Measurements from ENCODE around the gene CCR7.

GRCh38 chr17:40511667-40512220, 53.5 kb downstream of the CCR7 start:
- TF ChIP-seq PAX8 (CRISPR knock-in tag; IDR thresholded peaks at IDR 0.05; ENCODE audit: borderline replicate concordance) (no peak), SP2 (CRISPR knock-in tag; IDR thresholded peaks at IDR 0.05) (no peak), KAT2B (IDR thresholded peaks at IDR 0.05; ENCODE audit: borderline replicate concordance, low read depth, low read length) (no peak), ZBTB8A (CRISPR knock-in tag; IDR thresholded peaks at IDR 0.05; ENCODE audit: borderline replicate concordance, low read depth) (no peak), CHD2 (IDR thresholded peaks at IDR 0.05; ENCODE audit: low read depth, low read length) (0 out of 2 replicates have a peak, but pooled peaks have one; percentile 47), ZBTB42 (CRISPR knock-in tag; IDR thresholded peaks at IDR 0.05) (no peak), POLR2A (IDR thresholded peaks at IDR 0.05; ENCODE audit: insufficient read depth in 1 of 2, low read depth in 2 of 2, low read length in 2 of 2) (no peak)
- TF ChIP-seq, protein P1, sequence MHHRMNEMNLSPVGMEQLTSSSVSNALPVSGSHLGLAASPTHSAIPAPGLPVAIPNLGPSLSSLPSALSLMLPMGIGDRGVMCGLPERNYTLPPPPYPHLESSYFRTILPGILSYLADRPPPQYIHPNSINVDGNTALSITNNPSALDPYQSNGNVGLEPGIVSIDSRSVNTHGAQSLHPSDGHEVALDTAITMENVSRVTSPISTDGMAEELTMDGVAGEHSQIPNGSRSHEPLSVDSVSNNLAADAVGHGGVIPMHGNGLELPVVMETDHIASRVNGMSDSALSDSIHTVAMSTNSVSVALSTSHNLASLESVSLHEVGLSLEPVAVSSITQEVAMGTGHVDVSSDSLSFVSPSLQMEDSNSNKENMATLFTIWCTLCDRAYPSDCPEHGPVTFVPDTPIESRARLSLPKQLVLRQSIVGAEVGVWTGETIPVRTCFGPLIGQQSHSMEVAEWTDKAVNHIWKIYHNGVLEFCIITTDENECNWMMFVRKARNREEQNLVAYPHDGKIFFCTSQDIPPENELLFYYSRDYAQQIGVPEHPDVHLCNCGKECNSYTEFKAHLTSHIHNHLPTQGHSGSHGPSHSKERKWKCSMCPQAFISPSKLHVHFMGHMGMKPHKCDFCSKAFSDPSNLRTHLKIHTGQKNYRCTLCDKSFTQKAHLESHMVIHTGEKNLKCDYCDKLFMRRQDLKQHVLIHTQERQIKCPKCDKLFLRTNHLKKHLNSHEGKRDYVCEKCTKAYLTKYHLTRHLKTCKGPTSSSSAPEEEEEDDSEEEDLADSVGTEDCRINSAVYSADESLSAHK (CRISPR knock-in tag; IDR thresholded peaks at IDR 0.05; ENCODE audit: borderline replicate concordance) = no peak
- TF ChIP-seq, protein P2, sequence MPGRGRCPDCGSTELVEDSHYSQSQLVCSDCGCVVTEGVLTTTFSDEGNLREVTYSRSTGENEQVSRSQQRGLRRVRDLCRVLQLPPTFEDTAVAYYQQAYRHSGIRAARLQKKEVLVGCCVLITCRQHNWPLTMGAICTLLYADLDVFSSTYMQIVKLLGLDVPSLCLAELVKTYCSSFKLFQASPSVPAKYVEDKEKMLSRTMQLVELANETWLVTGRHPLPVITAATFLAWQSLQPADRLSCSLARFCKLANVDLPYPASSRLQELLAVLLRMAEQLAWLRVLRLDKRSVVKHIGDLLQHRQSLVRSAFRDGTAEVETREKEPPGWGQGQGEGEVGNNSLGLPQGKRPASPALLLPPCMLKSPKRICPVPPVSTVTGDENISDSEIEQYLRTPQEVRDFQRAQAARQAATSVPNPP (CRISPR knock-in tag; IDR thresholded peaks at IDR 0.05) = no peak
